Subcutaneous adipose tissue (tissue), 4 donors: ENCODE data around the gene RAB38. TPM values are rescaled to one million over a fixed set of nuclear protein-coding genes. Genes with fewer than 3 reads are reported as not detected.

Experiments
- total RNA-seq, 4 donors: library from RNA; depleted of rRNA; stranded (reverse); fragments of >200 nt; gene quantifications; one replicate each; pipeline ENCODE4 v1.1.0, GENCODE V29; 2016
- TF ChIP-seq, protein P1 (sequence below): fragments of 450-650 bp; IDR thresholded peaks from one replicate; pipeline ENCODE4 v1.5.1; 2016; ENCODE audit warnings: low read depth, mild to moderate bottlenecking, control low read depth, antibody characterized with exemption, moderate library complexity

RAB38 gene
- total RNA-seq, 4 donors from 2014 or later, result 0.44 to 5.9 (median 3.9) TPM; not detected in 1

DNA sequence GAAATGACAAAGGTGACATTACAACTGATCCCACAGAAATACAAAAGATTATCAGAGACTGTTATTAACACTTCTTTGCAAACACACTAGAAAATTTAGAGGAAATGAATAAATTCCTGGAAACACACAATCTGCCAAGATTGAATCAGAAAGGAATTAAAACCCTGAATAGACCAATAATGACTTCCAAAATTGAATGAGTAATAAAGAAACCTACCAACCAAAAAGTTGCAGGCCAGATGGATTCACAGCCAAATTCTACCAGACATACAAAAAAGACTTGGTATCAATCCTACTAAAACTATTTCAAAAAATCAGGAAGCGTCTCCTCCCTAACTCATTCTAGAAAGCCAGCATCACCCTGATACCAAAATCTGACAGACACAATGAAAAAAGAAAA lies 17.2 kb downstream of the RAB38 start:
- TF ChIP-seq, protein P1, sequence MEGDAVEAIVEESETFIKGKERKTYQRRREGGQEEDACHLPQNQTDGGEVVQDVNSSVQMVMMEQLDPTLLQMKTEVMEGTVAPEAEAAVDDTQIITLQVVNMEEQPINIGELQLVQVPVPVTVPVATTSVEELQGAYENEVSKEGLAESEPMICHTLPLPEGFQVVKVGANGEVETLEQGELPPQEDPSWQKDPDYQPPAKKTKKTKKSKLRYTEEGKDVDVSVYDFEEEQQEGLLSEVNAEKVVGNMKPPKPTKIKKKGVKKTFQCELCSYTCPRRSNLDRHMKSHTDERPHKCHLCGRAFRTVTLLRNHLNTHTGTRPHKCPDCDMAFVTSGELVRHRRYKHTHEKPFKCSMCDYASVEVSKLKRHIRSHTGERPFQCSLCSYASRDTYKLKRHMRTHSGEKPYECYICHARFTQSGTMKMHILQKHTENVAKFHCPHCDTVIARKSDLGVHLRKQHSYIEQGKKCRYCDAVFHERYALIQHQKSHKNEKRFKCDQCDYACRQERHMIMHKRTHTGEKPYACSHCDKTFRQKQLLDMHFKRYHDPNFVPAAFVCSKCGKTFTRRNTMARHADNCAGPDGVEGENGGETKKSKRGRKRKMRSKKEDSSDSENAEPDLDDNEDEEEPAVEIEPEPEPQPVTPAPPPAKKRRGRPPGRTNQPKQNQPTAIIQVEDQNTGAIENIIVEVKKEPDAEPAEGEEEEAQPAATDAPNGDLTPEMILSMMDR, result no peak

- TF ChIP-seq, protein P1, result no peak
Measured at GRCh38 chr11:88157370-88157769, 17.9 kb downstream of the RAB38 start.

- TF ChIP-seq, protein P1, result no peak
Measured at GRCh38 chr11:88152381-88152780, 22.9 kb downstream of the RAB38 start.

DNA sequence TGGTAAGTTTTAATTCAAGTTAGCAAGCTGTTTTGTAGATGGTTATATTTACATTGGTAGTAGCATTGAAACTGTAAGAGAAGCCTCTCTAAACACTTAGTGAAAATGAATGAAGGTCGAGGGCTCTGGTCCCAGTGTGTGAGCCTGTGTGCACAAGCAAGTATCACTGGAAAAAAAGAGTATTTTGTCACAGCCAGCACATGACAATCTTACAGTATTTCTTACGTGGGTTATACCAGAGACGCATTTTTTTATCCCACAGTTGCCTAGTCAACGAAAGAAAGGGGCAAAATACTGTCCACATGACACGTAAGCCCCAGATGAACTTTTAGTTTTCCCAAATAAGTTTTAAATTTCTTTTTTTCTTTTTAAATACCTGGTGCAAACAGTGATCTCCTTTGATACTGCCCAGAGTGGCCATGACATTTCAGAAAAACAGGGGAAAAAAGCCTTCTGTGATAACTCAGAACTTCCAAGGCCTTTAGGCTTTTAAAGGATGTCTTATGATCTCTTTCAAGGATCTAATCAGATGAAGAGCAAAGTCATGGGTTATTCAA lies 23.5 kb downstream of the RAB38 start:
- TF ChIP-seq, protein P1, result no peak

DNA sequence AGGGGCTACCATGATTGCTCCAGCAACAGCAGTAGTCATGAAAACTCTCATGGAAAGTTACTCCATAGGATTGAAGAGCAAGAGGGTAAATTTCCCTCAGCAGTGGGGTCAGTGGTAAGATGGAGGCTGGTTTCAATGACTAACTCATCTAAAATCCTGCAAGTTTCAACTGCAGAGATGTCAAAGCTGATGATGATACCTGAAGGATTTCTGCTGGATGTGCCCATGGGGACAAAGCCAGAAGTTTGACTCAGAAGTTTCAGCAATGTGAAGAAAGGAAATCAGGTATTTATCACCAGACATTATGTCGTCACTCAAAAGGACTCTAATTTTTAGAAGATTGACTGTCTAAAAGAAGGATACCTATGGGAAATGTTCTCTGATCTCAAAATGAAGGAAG lies 29.1 kb downstream of the RAB38 start:
- TF ChIP-seq, protein P1, result no peak

GRCh38 chr11:88139865-88140264 lies 35.4 kb downstream of the RAB38 start:
- TF ChIP-seq, protein P1, result no peak

DNA sequence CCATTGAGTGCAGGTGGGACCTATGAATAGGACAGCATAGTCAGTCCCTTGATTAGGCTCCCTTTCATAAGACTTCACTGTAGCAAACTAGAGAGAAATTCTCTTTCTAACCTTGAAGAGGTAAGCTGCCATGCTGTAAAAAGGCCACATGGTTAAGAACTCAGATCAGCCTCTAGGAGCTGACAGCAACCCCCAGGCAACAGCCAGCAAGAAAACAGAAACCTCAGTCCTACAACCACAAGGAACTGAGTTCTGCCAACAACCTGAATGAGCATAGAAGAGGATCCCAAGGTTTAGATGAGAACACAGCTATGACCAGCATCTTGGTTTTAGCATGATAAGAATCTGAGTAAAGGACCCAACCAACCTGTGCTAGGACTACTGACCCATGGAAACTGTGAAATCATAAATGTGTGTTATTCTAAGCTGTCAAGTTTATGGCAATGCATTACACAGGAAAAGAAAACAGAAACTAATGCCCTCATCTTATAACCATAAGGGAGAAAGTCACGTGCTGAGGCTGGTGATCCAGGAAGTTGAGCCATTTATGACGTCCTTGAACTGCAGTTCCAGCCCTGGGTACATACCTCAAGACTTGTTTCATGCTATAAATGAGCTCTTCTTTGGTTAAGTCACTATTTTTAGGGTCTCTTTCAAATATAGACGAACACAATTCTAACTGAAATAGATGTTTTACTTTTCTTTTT lies 43.3 kb downstream of the RAB38 start:
- TF ChIP-seq, protein P1, result no peak
